Neural cell (in vitro differentiated cells): Measurements from ENCODE around the gene FNDC10. TPM values are rescaled to one million over a fixed set of nuclear protein-coding genes. Genes with fewer than 3 reads are reported as not detected.

Source experiments
- H2AFZ ChIP-seq: fragments of 200-600, 300-800 bp; sonication (generic), shearing (Covaris generic); 2 replicates; pipeline ENCODE4 v1.6.0; 2014; ENCODE audit warnings: low read depth, mild to moderate bottlenecking, antibody characterized with exemption, low read length, moderate library complexity
- H3F3A ChIP-seq: fragments of 200-600 bp; shearing (Covaris generic); 2 replicates; pipeline ENCODE4 v1.6.1; 2016; ENCODE audit warnings: mild to moderate bottlenecking, moderate library complexity, mixed read lengths, antibody characterized with exemption, low read length; ENCODE audit not compliant: insufficient read depth, poor library complexity, severe bottlenecking
- H3K27ac ChIP-seq: fragments of 200-600, 300-800 bp; sonication (generic), shearing (Covaris generic); 2 replicates; pipeline ENCODE4 v1.5.1; 2014; ENCODE audit warnings: mild to moderate bottlenecking, low read length, moderate library complexity
- H3K27me3 ChIP-seq: fragments of 300-800, 200-600 bp; sonication (generic), shearing (Covaris generic); 2 replicates; pipeline ENCODE4 v1.6.0; 2014; ENCODE audit warnings: mild to moderate bottlenecking, low read depth, low read length, moderate library complexity; ENCODE audit not compliant: insufficient read depth
- H3K36me3 ChIP-seq: fragments of 300-800, 200-600 bp; sonication (generic), shearing (Covaris generic); 2 replicates; pipeline ENCODE4 v1.5.1; 2014; ENCODE audit warnings: mild to moderate bottlenecking, antibody characterized with exemption, low read length, moderate library complexity; ENCODE audit not compliant: insufficient read depth
- H3K4me2 ChIP-seq: fragments of 300-800, 200-600 bp; sonication (generic), shearing (Covaris generic); 2 replicates; pipeline ENCODE4 v1.6.0; 2014; ENCODE audit warnings: mild to moderate bottlenecking, low read length
- H3K4me3 ChIP-seq: fragments of 300-800, 200-600 bp; sonication (generic), shearing (Covaris generic); 2 replicates; pipeline ENCODE4 v1.5.1; 2014; ENCODE audit warnings: mild to moderate bottlenecking, low read length, moderate library complexity
- H3K79me2 ChIP-seq: fragments of 200-600 bp; shearing (Covaris generic); replicated peaks from 2 replicates; pipeline ENCODE4 v1.6.0; 2014; ENCODE audit warnings: mild to moderate bottlenecking, low read length, moderate library complexity; ENCODE audit not compliant: insufficient read depth
- H3K9ac ChIP-seq: fragments of 300-800, 200-600 bp; sonication (generic), shearing (Covaris generic); 2 replicates; pipeline ENCODE4 v1.6.1; 2016; ENCODE audit warnings: mild to moderate bottlenecking, low read length, mixed read lengths
- H3K9me2 ChIP-seq: fragments of 200-600 bp; shearing (Covaris generic); 2 replicates; pipeline ENCODE4 v1.6.1; 2016; ENCODE audit warnings: mild to moderate bottlenecking, low read length, mixed read lengths; ENCODE audit not compliant: insufficient read depth
- H3K9me3 ChIP-seq: fragments of 200-600, 300-800 bp; sonication (generic), shearing (Covaris generic); 2 replicates; pipeline ENCODE4 v1.6.1; 2016; ENCODE audit warnings: mild to moderate bottlenecking, mixed run types, low read length, moderate library complexity, mixed read lengths
- H4K20me1 ChIP-seq: fragments of 200-600 bp; shearing (Covaris generic); 2 replicates; pipeline ENCODE4 v1.6.1; 2016; ENCODE audit warnings: mild to moderate bottlenecking, mixed run types; ENCODE audit not compliant: insufficient read depth
- EP300 ChIP-seq: fragments of 450-650 bp; conservative IDR thresholded peaks from 2 replicates; pipeline ENCODE4 v1.6.1; 2014; ENCODE audit warnings: antibody characterized with exemption, mild to moderate bottlenecking, moderate library complexity; ENCODE audit not compliant: poor library complexity, severe bottlenecking
- EZH2 ChIP-seq: fragments of 200-600, 300-800 bp; shearing (Covaris generic), sonication (generic); IDR thresholded peaks from 2 replicates; pipeline ENCODE4 v1.6.1; 2014; ENCODE audit warnings: antibody characterized with exemption, low read length, borderline replicate concordance, mild to moderate bottlenecking; ENCODE audit not compliant: insufficient read depth, poor library complexity, severe bottlenecking
- MXI1 ChIP-seq: fragments of 450-650 bp; conservative IDR thresholded peaks from 2 replicates; pipeline ENCODE4 v1.6.1; 2014; ENCODE audit warnings: antibody characterized with exemption, mild to moderate bottlenecking; ENCODE audit not compliant: poor library complexity, severe bottlenecking
- POLR2AphosphoS5 ChIP-seq: IDR thresholded peaks from 2 replicates; pipeline ENCODE4 v1.6.1; 2012
- RAD21 ChIP-seq: fragments of 450-650 bp; conservative IDR thresholded peaks from 2 replicates; pipeline ENCODE4 v1.6.1; 2014; ENCODE audit warnings: antibody characterized with exemption, mild to moderate bottlenecking, moderate library complexity
- SMC3 ChIP-seq: fragments of 450-650 bp; conservative IDR thresholded peaks from 2 replicates; pipeline ENCODE4 v1.6.1; 2014; ENCODE audit warnings: antibody characterized with exemption, mild to moderate bottlenecking, moderate library complexity; ENCODE audit not compliant: poor library complexity
- TAF1 ChIP-seq: IDR thresholded peaks from 2 replicates; pipeline ENCODE4 v1.6.1; 2012; ENCODE audit warnings: low read depth
- polyA plus RNA-seq: library from polyadenylated mRNA; depleted of rRNA; stranded (reverse); fragments of >200 nt; gene quantifications from 2 replicates; pipeline ENCODE4 v1.2.3, GENCODE V29; 2014
- TF ChIP-seq, protein P1 (sequence below): fragments of 450-650 bp; IDR thresholded peaks from 2 replicates; pipeline ENCODE4 v1.5.1; 2014; ENCODE audit warnings: antibody characterized with exemption, mild to moderate bottlenecking, moderate library complexity; ENCODE audit not compliant: poor library complexity, severe bottlenecking
- TF ChIP-seq, protein P2 (sequence below): IDR thresholded peaks from 2 replicates; pipeline ENCODE4 v1.6.1; 2012; ENCODE audit warnings: borderline replicate concordance

The FNDC10 gene
- polyA plus RNA-seq, 1 donor from 2014 or later, result 4.5 TPM

DNA sequence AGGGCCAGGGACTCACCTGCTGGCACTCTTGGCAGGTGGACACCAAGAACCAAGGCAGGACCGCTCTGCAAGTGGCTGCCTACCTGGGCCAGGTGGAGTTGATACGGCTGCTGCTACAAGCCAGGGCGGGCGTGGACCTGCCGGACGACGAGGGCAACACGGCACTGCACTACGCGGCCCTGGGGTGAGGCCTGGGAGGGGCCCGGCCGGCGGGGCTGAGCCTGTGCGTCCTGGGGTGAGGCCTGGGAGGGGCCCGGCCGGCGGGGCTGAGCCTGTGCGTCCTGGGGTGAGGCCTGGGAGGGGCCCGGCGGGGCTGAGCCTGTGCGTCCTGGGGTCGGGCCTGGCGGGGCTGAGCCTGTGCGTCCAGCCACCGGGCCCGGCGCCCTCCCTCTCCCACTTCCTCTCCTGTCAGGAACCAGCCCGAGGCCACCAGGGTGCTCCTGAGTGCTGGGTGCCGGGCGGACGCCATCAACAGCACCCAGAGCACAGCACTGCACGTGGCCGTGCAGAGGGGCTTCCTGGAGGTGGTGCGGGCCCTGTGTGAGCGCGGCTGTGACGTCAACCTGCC, 27.4 kb upstream of the FNDC10 start:
- H3K9me2 ChIP-seq, result no peaks in the 10 kb centered on the region
- TF ChIP-seq, protein P1, sequence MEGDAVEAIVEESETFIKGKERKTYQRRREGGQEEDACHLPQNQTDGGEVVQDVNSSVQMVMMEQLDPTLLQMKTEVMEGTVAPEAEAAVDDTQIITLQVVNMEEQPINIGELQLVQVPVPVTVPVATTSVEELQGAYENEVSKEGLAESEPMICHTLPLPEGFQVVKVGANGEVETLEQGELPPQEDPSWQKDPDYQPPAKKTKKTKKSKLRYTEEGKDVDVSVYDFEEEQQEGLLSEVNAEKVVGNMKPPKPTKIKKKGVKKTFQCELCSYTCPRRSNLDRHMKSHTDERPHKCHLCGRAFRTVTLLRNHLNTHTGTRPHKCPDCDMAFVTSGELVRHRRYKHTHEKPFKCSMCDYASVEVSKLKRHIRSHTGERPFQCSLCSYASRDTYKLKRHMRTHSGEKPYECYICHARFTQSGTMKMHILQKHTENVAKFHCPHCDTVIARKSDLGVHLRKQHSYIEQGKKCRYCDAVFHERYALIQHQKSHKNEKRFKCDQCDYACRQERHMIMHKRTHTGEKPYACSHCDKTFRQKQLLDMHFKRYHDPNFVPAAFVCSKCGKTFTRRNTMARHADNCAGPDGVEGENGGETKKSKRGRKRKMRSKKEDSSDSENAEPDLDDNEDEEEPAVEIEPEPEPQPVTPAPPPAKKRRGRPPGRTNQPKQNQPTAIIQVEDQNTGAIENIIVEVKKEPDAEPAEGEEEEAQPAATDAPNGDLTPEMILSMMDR, result no peak
- TF ChIP-seq SMC3 (no peak), EP300 (no peak), MXI1 (no peak), EZH2 (no peak), TAF1 (no peak), RAD21 (no peak), POLR2AphosphoS5 (no peak)
- TF ChIP-seq, protein P2, sequence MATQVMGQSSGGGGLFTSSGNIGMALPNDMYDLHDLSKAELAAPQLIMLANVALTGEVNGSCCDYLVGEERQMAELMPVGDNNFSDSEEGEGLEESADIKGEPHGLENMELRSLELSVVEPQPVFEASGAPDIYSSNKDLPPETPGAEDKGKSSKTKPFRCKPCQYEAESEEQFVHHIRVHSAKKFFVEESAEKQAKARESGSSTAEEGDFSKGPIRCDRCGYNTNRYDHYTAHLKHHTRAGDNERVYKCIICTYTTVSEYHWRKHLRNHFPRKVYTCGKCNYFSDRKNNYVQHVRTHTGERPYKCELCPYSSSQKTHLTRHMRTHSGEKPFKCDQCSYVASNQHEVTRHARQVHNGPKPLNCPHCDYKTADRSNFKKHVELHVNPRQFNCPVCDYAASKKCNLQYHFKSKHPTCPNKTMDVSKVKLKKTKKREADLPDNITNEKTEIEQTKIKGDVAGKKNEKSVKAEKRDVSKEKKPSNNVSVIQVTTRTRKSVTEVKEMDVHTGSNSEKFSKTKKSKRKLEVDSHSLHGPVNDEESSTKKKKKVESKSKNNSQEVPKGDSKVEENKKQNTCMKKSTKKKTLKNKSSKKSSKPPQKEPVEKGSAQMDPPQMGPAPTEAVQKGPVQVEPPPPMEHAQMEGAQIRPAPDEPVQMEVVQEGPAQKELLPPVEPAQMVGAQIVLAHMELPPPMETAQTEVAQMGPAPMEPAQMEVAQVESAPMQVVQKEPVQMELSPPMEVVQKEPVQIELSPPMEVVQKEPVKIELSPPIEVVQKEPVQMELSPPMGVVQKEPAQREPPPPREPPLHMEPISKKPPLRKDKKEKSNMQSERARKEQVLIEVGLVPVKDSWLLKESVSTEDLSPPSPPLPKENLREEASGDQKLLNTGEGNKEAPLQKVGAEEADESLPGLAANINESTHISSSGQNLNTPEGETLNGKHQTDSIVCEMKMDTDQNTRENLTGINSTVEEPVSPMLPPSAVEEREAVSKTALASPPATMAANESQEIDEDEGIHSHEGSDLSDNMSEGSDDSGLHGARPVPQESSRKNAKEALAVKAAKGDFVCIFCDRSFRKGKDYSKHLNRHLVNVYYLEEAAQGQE, result no peak
- peaks cover 3% of the 10 kb centered on the region for H3K36me3 ChIP-seq
- no peak overlapping the region for H2AFZ ChIP-seq
- no peak overlapping the region for H3K9ac ChIP-seq
- no peak overlapping the region for H3K27ac ChIP-seq
- H3K9me3 ChIP-seq, result no peaks in the 10 kb centered on the region
- H3F3A ChIP-seq, result no peaks in the 10 kb centered on the region
- H3K4me3 ChIP-seq, result no peak overlapping the region
- no peak overlapping the region for H3K4me2 ChIP-seq
- H3K27me3 ChIP-seq, result peaks cover 13% of the 10 kb centered on the region
- H3K79me2 ChIP-seq, result no peaks in the 10 kb centered on the region
- H4K20me1 ChIP-seq, result no peaks in the 10 kb centered on the region

DNA sequence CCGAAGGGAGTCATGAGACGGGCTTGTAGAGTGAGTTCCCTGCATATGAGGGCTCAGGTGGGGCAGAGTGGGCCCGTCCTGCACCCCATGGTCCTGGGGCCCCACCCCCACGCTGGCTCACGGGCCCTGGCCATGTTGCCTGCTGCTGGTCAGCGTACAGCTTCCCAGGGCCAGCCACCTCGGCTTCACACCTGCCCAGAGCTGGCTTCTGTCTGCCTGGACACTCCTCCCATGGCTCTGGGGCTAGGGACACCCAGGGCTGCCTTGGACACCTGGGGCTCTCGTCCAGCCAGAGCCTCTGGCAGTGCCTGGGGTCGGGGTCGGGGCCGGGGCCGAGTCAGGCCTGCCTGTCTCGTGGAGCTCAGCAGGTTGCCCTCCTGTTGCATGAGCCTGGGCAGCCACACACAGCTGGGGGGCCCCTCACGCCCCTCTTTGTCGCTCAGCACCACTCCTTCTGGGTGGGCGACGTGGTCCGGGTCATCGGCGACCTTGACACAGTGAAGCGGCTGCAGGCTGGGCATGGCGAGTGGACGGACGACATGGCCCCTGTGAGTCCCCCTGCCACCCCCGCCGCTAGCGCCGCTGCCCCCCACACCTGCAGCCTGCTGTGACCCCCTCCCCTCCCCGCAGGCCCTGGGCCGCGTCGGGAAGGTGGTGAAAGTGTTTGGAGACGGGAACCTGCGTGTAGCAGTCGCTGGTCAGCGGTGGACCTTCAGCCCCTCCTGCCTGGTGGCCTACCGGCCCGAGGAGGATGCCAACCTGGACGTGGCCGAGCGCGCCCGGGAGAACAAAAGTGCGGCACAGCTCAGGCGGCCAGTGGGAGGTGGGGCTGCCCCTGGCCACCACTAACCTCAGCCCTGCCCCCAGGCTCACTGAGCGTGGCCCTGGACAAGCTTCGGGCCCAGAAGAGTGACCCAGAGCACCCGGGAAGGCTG, 26.5 kb upstream of the FNDC10 start:
- H3F3A ChIP-seq, result no peaks in the 10 kb centered on the region
- no peaks in the 10 kb centered on the region for H3K79me2 ChIP-seq
- H3K9me2 ChIP-seq, result no peaks in the 10 kb centered on the region
- TF ChIP-seq RAD21 (no peak), SMC3 (no peak), POLR2AphosphoS5 (no peak), TAF1 (no peak), MXI1 (no peak), EP300 (no peak), EZH2 (no peak)
- TF ChIP-seq, protein P2, result no peak
- TF ChIP-seq, protein P1, result no peak
- H3K9ac ChIP-seq, result no peak overlapping the region
- H3K27ac ChIP-seq, result no peak overlapping the region
- H3K27me3 ChIP-seq, result peaks cover 7% of the 10 kb centered on the region
- H3K4me3 ChIP-seq, result no peak overlapping the region
- no peaks in the 10 kb centered on the region for H3K9me3 ChIP-seq
- H4K20me1 ChIP-seq, result no peaks in the 10 kb centered on the region
- no peak overlapping the region for H3K4me2 ChIP-seq
- no peak overlapping the region for H2AFZ ChIP-seq
- H3K36me3 ChIP-seq, result peaks cover 3% of the 10 kb centered on the region
